K562 (cell line): ENCODE measurements around the gene RBBP8.

Source experiments
- AFF4 ChIP-seq: sonication (generic); formaldehyde crosslinking; IDR thresholded peaks from 2 replicates; pipeline ENCODE4 v1.8.0; 2023; ENCODE audit warnings: mild to moderate bottlenecking, missing genetic modification reagents
- CBX1 ChIP-seq: sonication (generic); IDR thresholded peaks from 2 replicates; pipeline ENCODE4 v1.6.1; 2016; ENCODE audit warnings: antibody characterized with exemption, low read depth, mild to moderate bottlenecking
- SMARCE1 ChIP-seq: fragments of 450-650 bp; IDR thresholded peaks from 2 replicates; pipeline ENCODE4 v1.7.1; 2016; ENCODE audit warnings: mild to moderate bottlenecking

- TF ChIP-seq CBX1 (no peak), SMARCE1 (no peak), AFF4 (CRISPR knock-in tag) (no peak)
Observed at GRCh38 chr18:22930089-22930713, 2.9 kb upstream of the RBBP8 start.
